ENCODE measurements around the gene ZFHX3.
"Not testable (repeated sequence)": the region's sequence is repeated elsewhere in the genome, so short reads cannot be mapped to it uniquely, and the experiment has no call there.

Gene ZFHX3, protein sequence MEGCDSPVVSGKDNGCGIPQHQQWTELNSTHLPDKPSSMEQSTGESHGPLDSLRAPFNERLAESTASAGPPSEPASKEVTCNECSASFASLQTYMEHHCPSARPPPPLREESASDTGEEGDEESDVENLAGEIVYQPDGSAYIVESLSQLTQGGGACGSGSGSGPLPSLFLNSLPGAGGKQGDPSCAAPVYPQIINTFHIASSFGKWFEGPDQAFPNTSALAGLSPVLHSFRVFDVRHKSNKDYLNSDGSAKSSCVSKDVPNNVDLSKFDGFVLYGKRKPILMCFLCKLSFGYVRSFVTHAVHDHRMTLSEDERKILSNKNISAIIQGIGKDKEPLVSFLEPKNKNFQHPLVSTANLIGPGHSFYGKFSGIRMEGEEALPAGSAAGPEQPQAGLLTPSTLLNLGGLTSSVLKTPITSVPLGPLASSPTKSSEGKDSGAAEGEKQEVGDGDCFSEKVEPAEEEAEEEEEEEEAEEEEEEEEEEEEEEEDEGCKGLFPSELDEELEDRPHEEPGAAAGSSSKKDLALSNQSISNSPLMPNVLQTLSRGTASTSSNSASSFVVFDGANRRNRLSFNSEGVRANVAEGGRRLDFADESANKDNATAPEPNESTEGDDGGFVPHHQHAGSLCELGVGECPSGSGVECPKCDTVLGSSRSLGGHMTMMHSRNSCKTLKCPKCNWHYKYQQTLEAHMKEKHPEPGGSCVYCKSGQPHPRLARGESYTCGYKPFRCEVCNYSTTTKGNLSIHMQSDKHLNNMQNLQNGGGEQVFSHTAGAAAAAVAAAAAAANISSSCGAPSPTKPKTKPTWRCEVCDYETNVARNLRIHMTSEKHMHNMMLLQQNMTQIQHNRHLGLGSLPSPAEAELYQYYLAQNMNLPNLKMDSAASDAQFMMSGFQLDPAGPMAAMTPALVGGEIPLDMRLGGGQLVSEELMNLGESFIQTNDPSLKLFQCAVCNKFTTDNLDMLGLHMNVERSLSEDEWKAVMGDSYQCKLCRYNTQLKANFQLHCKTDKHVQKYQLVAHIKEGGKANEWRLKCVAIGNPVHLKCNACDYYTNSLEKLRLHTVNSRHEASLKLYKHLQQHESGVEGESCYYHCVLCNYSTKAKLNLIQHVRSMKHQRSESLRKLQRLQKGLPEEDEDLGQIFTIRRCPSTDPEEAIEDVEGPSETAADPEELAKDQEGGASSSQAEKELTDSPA (N-terminal part only)

DNA sequence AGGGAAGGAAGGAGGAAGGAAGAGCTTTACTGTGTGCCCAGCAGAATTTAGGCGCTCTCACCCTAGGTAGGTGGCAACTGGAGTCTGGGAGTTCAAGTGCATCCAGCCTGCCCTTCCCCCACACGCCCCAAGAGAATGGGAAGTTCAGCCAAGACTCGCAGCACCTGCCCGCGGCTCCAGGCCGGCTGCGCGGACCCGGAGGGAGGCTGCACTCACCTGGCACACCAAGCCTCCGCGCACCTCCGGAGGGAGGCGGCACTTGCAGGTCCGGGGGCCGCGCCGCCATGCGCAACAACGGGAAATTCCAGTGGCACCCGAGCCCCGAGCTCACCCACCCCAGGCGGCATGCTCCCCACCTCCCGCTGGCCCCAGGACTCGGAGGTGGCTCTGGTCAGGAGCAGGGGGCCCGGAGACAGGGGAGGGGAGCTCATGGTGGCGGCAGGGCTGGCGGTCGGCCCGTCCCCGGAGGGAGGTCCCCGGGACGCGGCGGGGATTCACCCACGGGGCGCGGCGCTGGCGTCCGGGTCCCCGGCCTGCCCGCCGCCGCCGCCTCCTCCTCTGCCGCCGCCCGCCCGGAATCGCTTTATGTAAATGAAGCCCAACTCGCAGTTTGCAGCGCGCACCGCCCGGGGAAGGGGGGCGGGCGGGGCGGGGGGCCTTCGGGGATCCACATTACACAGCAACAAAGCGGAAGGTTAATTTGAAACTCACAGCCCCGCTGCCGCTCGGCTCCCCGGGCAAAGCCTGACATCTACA is at the start of gene ZFHX3:
ZFHX3 (minus strand) TSS at position 593 of the 756 bp plus-strand sequence. CDS start 87,983 bp downstream, outside the sequence.
- DNase-seq, result peak; percentile 51

- DNase-seq, result no peak
Observed at GRCh38 chr16:73096510-73096909, 48.6 kb upstream of the ZFHX3 start.

GRCh38 chr16:73095885-73096421 is 48.0 kb upstream of the ZFHX3 start:
- DNase-seq, result no peak

DNA sequence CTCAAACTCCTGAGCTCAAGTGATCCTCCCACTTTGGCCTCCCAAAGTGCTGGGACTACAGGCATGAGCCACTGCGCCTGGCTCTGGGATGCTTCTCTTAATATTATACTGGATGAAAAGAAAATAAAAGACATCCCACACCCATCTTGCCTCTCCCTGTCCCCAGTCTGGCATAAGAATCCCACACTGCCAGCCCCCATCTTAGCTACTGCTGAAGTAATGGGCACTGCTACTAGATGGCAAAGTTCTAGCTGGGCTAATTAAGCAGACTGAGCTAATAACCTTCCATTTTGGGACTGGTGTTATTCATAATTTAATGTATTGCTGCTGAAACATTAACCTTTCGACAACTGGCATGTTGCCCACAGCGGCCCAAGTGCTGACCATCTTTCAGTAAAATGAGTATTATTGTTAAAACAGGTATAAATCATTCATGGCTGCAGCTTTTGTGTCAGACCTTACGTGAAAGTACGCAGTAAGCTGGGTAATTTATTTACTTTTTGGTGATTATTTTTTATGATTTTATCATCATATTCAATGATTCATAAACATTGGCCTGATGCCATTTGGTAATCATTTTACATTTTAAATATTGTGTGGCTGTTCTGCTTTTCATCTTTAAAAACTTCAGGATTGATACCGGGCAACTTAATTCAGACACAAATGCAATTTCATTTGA is 47.4 kb upstream of the ZFHX3 start:
- no peak for DNase-seq

DNA sequence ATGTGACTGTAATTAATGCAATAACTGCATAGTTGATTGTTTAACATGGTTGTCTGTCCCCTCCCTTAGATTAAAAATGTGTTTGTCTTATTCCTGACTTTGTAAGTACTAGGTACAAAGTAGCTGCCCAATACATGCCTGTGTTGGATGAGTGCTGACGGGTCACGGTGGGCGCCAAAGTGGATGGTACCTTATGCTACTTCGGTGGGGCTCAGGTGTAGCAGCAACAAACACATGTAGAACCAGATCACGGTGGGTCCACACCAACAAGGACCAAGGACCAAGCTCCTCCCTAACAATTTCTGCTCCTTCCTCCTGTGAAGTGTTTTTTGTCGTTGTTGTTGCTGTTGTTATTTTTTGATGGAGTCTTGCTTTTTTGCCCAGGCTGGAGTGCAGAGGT is 46.4 kb upstream of the ZFHX3 start:
- DNase-seq, result no peak

DNA sequence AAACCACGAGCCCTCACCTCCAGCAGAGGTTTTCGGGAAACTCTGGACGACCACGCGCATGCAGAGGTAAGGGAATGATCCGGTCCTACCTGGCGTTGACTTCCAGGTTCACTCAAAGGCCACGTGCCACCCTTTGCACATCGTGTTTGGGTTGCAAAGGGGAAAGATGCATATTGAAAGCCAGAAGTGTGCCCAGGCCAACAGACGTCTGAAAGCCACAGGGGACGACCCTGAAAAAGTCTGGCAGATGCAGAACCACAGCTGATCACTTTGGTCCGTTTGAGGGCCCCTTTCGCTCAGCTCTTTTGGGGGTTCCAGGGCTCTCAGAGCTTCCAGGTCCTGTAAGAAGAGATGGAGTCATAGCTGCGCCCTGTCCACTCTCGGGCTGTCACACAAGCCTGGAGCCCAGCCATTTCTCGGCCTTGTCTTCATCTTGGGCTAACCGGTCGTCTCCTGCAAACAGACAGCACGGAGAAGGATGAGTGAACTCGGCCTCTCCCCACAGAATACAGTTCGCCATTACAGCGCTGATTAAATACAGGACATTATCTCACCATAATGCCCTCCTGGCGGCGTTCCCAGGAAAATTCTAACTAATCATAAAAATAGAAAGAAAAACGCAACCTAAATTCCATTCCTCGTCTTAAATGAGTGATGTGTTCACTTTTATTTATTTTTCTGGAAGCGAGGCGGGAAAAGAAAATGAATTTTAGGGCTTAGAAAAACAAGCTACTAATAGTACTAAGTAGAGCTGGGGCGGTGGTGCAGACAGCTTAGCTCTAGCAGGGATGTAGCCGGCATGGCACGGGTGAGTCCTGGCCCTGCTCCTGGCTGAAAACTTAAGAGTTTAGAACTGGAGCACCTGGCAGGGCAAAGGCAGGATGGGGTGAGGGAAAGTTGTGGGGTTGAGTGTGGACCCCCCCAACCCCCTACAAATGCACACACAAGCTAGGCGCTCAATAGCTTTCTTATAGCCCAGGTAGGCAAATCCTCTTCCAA is 45.5 kb upstream of the ZFHX3 start:
- DNase-seq, result no peak

GRCh38 chr16:73092236-73092781 is 44.4 kb upstream of the ZFHX3 start:
- no peak for DNase-seq

DNA sequence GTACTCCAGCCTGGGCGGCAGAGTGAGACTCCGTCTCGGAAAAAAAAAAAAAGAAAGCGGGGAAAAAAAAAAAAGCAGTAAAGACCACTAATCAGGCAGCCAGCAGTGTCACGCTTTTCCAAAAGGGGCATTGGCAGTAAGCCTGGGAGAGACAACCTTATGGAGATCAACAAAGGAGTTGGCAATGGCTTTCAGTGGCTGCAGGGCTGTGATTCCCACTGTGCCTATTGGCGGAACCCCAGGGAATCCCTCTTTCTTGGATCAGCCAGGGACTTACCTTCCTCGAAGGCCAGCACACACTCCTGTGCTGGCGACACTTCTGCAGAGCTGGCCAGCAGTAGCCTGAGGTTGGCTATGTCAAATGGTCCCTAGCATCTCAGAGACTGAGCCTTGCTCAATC is 43.2 kb upstream of the ZFHX3 start:
- no peak for DNase-seq

DNA sequence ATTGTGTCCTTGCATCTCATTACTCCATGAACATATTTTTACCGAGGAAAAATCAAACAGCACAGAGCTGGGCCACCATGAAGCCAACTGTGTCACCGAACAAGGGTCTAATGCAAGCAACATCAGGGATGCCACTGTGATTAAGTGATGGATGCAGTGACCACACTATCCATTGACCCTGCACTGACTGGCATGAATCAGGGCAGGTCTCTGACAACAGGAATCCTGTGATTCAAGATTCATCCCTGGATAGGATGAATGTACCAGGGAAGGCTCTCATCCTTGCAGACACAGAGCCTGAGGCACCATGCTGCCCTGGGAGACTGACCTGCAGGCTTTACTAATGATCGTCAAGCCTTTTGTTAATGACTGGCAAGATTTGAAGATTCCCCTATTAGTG is 41.5 kb upstream of the ZFHX3 start:
- no peak for DNase-seq

- no peak for DNase-seq
Observed at GRCh38 chr16:73086108-73086507, 38.2 kb upstream of the ZFHX3 start.

GRCh38 chr16:73083271-73083670 is 35.3 kb upstream of the ZFHX3 start:
- no peak for DNase-seq

DNA sequence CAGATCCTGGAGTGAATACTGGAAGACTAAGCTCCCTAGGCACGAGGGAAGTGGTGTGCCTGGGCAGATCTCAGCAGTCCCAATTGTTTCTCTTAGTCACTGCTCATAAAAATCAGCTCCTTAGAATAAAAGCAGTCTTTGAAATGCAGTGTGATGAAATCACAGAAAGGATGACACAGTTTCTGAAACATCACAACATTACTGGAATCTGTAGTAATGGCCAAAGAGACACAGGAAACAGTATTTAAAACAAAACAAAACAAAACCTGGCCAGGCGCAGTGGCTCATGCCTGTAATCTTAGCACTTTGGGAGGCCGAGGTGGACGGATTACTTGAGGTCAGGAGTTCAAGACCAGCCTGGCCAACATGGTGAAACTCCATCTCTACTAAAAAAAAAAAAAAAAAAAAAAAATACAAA is 34.7 kb upstream of the ZFHX3 start:
- not testable (repeated sequence) for DNase-seq

GRCh38 chr16:73080931-73081330 is 33.0 kb upstream of the ZFHX3 start:
- DNase-seq, result no peak

DNA sequence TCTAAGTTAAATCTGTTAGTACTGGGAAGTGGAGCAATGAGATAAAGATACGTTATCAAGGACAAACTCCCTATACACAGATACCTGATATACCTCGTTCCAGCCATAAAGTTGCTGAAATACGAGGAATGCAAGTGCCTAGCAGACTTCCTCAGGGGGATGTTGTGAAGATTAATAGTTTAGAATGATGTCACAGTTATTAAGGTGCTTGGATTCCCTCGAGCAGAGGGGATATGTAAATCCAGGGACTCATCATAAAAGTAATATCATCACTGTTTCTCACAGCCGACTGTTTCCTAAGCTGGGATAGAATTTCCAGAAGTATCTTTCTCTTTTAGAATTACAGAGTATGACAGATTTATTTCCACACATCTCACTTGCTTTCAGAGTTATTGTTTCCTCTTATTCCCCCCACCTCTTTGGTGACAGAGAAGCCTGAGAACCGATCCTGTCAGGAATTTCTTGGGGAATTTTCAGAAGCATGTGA is 28.4 kb upstream of the ZFHX3 start:
- DNase-seq, result no peak

DNA sequence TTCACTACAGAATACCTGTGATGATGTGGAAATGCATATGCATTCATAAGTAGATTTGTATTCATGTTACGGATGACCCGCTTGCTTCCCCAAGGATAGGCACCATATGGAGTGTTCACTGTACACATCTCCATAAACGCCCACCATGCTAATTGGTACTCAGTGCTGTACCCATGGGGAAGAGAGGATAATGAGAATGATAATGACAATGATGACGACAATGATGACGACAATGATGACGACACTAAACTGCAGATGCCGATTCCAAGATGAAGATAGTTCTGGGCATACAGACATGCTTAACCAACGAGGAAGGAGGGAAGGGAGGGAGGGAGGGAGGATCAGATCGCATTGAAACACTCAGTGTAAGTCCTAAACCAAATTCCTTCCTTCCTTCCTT is 26.5 kb upstream of the ZFHX3 start:
- no peak for DNase-seq

GRCh38 chr16:73072051-73072450 is 24.1 kb upstream of the ZFHX3 start:
- DNase-seq, result not testable (repeated sequence)

DNA sequence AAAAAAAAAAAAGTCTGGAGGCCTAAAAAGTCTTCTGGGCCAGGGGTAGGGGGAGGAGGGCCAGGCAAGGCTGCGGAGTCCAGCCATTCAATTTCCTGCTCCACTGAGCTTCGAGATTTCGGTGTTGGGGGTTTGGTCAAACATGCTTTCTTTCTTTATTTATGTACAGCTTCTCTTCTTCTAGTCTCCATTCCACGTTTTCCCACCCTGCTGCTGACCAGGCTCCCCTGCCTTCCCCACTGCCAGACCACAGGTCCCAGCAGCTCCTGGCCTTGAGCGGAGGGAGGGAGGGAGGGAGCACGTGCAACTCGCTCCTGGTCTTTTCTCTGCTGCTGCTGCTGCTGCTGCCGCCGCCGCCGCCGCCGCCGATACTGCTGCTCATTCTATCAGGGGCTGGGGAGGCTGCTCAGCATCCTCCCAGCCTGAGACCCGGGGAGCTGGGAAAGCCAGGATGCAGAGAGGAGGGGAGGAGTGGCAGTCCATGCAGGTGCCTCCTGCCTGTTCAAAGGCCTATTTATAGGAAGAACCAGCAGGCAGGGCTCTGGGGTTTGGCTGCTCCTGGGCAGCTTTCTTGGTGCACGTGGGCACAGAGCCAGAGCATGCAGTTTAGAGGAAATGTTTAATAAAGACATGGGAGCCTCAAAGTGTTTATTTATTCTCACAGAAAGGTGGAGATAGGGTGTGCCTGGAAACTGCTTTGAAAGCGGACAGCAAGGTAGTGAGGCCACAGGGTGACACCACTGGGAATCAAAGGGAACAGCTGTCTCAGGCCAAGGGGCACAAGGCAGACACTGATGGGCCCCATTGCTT is 23.4 kb upstream of the ZFHX3 start:
- DNase-seq, result no peak

- no peak for DNase-seq
Observed at GRCh38 chr16:73069581-73070262, 21.8 kb upstream of the ZFHX3 start.

Data from activated naive CD4-positive, alpha-beta T cell treated with anti-CD3 and anti-CD28 coated beads, Interleukin-2, amount 50 U/mL, for 16 hours (primary cell).